ENCODE results near the gene ARHGEF4. TPM values are rescaled to one million over a fixed set of nuclear protein-coding genes. Genes with fewer than 3 reads are reported as not detected.

ARHGEF4 gene
- total RNA-seq, 1 donor from 2014 or later = 74.8 TPM

GRCh38 chr2:130813722-130814121 is 23.0 kb upstream of the ARHGEF4 start:
- H3K4me3 ChIP-seq (ENCODE audit: low read depth, low read length) = no peak overlapping the region
- no peak for FAIRE-seq
- H3K36me3 ChIP-seq (ENCODE audit: control insufficient read depth, insufficient read depth, low read length) = no peaks in the 10 kb centered on the region
- no peaks in the 10 kb centered on the region for H3K27me3 ChIP-seq (ENCODE audit: control insufficient read depth, insufficient read depth, low read length)
- TF ChIP-seq, protein P1, sequence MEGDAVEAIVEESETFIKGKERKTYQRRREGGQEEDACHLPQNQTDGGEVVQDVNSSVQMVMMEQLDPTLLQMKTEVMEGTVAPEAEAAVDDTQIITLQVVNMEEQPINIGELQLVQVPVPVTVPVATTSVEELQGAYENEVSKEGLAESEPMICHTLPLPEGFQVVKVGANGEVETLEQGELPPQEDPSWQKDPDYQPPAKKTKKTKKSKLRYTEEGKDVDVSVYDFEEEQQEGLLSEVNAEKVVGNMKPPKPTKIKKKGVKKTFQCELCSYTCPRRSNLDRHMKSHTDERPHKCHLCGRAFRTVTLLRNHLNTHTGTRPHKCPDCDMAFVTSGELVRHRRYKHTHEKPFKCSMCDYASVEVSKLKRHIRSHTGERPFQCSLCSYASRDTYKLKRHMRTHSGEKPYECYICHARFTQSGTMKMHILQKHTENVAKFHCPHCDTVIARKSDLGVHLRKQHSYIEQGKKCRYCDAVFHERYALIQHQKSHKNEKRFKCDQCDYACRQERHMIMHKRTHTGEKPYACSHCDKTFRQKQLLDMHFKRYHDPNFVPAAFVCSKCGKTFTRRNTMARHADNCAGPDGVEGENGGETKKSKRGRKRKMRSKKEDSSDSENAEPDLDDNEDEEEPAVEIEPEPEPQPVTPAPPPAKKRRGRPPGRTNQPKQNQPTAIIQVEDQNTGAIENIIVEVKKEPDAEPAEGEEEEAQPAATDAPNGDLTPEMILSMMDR (IDR thresholded peaks at IDR 0.05; ENCODE audit: insufficient read depth, low read length, severe bottlenecking) = no peak
- no peak for DNase-seq (ENCODE audit: low read depth)

- FAIRE-seq = peak; percentile 88
Measured at GRCh38 chr2:130814931-130815680, 21.6 kb upstream of the ARHGEF4 start.

DNA sequence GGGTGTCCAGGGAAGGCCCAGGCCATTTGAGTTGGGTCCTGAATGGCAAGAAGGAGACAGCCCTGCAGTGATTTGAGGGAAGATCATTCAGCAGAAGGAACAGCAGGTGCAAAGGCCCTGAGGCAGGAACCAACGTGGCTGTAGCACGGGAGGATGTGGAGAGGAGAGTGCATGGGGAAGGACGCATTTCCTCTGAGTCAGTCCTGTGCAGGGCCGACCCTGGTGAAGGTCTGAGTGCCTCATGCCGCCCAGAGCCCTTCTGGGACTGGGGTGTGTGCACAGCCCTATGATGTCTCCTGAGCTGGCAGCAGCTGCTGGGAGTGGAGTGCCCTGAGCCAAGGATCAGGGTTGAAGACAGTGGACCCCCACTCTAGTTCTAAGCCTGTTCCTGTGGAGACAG is 17.9 kb upstream of the ARHGEF4 start:
- FAIRE-seq = no peak
- TF ChIP-seq, protein P1 (IDR thresholded peaks at IDR 0.05; ENCODE audit: insufficient read depth, low read length, severe bottlenecking) = no peak
- DNase-seq (ENCODE audit: low read depth) = no peak
- H3K36me3 ChIP-seq (ENCODE audit: control insufficient read depth, insufficient read depth, low read length) = no peaks in the 10 kb centered on the region
- H3K4me3 ChIP-seq (ENCODE audit: low read depth, low read length) = no peak overlapping the region
- H3K27me3 ChIP-seq (ENCODE audit: control insufficient read depth, insufficient read depth, low read length) = no peaks in the 10 kb centered on the region

More at GRCh38 chr2:130814931-130815680, 21.6 kb upstream of the ARHGEF4 start:
- Histone ChIP-seq H3K36me3 (ENCODE audit: control insufficient read depth, insufficient read depth, low read length) (no peaks in the 10 kb centered on the region), H3K4me3 (ENCODE audit: low read depth, low read length) (no peak overlapping the region), H3K27me3 (ENCODE audit: control insufficient read depth, insufficient read depth, low read length) (no peaks in the 10 kb centered on the region)
- TF ChIP-seq, protein P1 (IDR thresholded peaks at IDR 0.05; ENCODE audit: insufficient read depth, low read length, severe bottlenecking) = no peak
- no peak for DNase-seq (ENCODE audit: low read depth)

- no peak for DNase-seq (ENCODE audit: low read depth)
- TF ChIP-seq, protein P1 (IDR thresholded peaks at IDR 0.05; ENCODE audit: insufficient read depth, low read length, severe bottlenecking) = no peak
- no peaks in the 10 kb centered on the region for H3K27me3 ChIP-seq (ENCODE audit: control insufficient read depth, insufficient read depth, low read length)
- H3K36me3 ChIP-seq (ENCODE audit: control insufficient read depth, insufficient read depth, low read length) = no peaks in the 10 kb centered on the region
- H3K4me3 ChIP-seq (ENCODE audit: low read depth, low read length) = no peak overlapping the region
- no peak for FAIRE-seq
Measured at GRCh38 chr2:130819226-130819607, 17.5 kb upstream of the ARHGEF4 start.

DNA sequence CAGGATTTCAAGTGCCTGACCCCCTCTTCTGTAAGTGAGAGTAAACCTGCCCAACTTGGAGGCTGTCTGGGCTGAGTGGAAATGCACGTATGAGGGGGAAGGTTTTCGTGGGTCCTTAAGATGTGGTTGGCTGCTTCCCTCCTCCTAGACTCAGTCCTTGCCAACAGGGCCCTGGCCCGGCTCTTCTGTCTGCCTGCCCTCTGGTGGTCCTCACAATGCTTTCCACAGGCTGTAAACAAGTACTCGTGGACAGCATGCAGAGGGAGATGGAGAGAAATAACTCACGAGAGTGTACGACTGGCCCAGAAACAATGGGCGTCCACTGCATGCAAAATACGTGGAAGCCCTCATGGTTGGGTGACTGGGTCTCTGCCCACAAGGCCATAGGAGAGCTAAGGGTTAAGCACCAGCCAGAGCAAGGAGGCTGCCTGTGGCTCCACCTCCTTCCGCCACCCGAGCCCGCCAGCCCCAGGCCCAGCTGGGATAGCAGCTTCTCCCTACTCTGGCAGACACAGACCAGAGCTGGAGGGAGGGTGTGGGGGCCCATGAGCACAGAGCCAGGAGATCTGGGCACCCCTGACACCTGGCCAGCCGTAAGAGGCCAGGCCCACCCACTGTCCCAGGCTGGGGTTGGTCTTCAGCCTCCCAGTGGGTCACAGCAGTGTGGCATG is 17.0 kb upstream of the ARHGEF4 start:
- no peak for FAIRE-seq
- no peaks in the 10 kb centered on the region for H3K36me3 ChIP-seq (ENCODE audit: control insufficient read depth, insufficient read depth, low read length)
- no peaks in the 10 kb centered on the region for H3K27me3 ChIP-seq (ENCODE audit: control insufficient read depth, insufficient read depth, low read length)
- TF ChIP-seq, protein P1 (IDR thresholded peaks at IDR 0.05; ENCODE audit: insufficient read depth, low read length, severe bottlenecking) = no peak
- no peak overlapping the region for H3K4me3 ChIP-seq (ENCODE audit: low read depth, low read length)
- DNase-seq (ENCODE audit: low read depth) = no peak
